CD1c-positive myeloid dendritic cell (primary cell): ENCODE results near the gene ANGPT4.
A peak's percentile ranks its signal among the peaks of the same experiment; 100 is the strongest.
"Not testable (repeated sequence)": the region's sequence is repeated elsewhere in the genome, so short reads cannot be mapped to it uniquely, and the experiment has no call there.

Experiments
- DNase-seq: peaks from one replicate; pipeline ENCODE4 v3.0.0-alpha.2; 2016; ENCODE audit errors: extremely low spot score

ANGPT4 gene

GRCh38 chr20:844473-845225 is 71.5 kb downstream of the ANGPT4 start:
- peak; percentile 79 for DNase-seq

- DNase-seq = no peak
Observed at GRCh38 chr20:843912-844311, 72.2 kb downstream of the ANGPT4 start.

GRCh38 chr20:842547-842940 is 73.6 kb downstream of the ANGPT4 start:
- DNase-seq = no peak

- no peak for DNase-seq
Observed at GRCh38 chr20:841568-842546, 74.3 kb downstream of the ANGPT4 start.

- DNase-seq = no peak
Observed at GRCh38 chr20:840858-841567, 75.1 kb downstream of the ANGPT4 start.

GRCh38 chr20:840503-840857 is 75.7 kb downstream of the ANGPT4 start:
- no peak for DNase-seq

- no peak for DNase-seq
Observed at GRCh38 chr20:839626-840025, 76.5 kb downstream of the ANGPT4 start.

GRCh38 chr20:839015-839414 is 77.1 kb downstream of the ANGPT4 start:
- DNase-seq = no peak

GRCh38 chr20:836190-836589 is 79.9 kb downstream of the ANGPT4 start:
- no peak for DNase-seq

GRCh38 chr20:835608-836045 is 80.5 kb downstream of the ANGPT4 start:
- DNase-seq = no peak

- DNase-seq = no peak
Observed at GRCh38 chr20:834151-834746, 81.9 kb downstream of the ANGPT4 start.

- peak; percentile 98 for DNase-seq
Observed at GRCh38 chr20:833450-834150, 82.5 kb downstream of the ANGPT4 start, which contains the start of gene FAM110A. Gene FAM110A (plus strand): TSS chr20:833715. CDS start chr20:844805, 11,090 bp downstream.

GRCh38 chr20:833121-833449 is 83.0 kb downstream of the ANGPT4 start:
- DNase-seq = no peak

- DNase-seq = no peak
Observed at GRCh38 chr20:831956-832355, 84.2 kb downstream of the ANGPT4 start.

GRCh38 chr20:831251-831650 is 84.9 kb downstream of the ANGPT4 start:
- no peak for DNase-seq

- DNase-seq = no peak
Observed at GRCh38 chr20:830011-830521, 86.1 kb downstream of the ANGPT4 start.

- DNase-seq = peak; percentile 58
Observed at GRCh38 chr20:829551-829950, 86.6 kb downstream of the ANGPT4 start.

GRCh38 chr20:828987-829386 is 87.1 kb downstream of the ANGPT4 start:
- DNase-seq = no peak

GRCh38 chr20:827981-828380 is 88.2 kb downstream of the ANGPT4 start:
- not testable (repeated sequence) for DNase-seq

- no peak for DNase-seq
Observed at GRCh38 chr20:826695-827323, 89.3 kb downstream of the ANGPT4 start.
